GM23338 (cell line): ENCODE results near the gene TAGLN3. TPM values are rescaled to one million over a fixed set of nuclear protein-coding genes. Genes with fewer than 3 reads are reported as not detected.

ENCODE experiments used
- ATAC-seq: fragments of 200-7000 bp; cut with Tn5 transposase; 3 replicates; pipeline ENCODE4 v1.9.1; 2020
- DNase-seq: peaks from one replicate; pipeline ENCODE4 v3.0.0-alpha.2; 2015; ENCODE audit warnings: low spot score
- H2AFZ ChIP-seq: fragments of 200-600 bp; sonication (generic); 2 replicates; pipeline ENCODE4 v1.8.0; 2016; ENCODE audit warnings: antibody characterized with exemption, mild to moderate bottlenecking, moderate library complexity
- H3F3A ChIP-seq: fragments of 200-600 bp; sonication (generic); replicated peaks from 2 replicates; pipeline ENCODE4 v1.8.0; 2017; ENCODE audit warnings: antibody characterized with exemption, mixed run types, low read depth
- H3K27ac ChIP-seq: fragments of 200-600 bp; sonication (generic); 2 replicates; pipeline ENCODE4 v1.6.1; 2016; ENCODE audit warnings: low read depth
- H3K27me3 ChIP-seq: fragments of 200-600 bp; sonication (generic); 2 replicates; pipeline ENCODE4 v1.8.0; 2016; ENCODE audit warnings: mild to moderate bottlenecking, mixed run types, moderate library complexity; ENCODE audit not compliant: insufficient read depth
- H3K36me3 ChIP-seq: fragments of 200-600 bp; sonication (generic); 2 replicates; pipeline ENCODE4 v1.8.0; 2016; ENCODE audit warnings: mild to moderate bottlenecking; ENCODE audit not compliant: insufficient read depth
- H3K4me1 ChIP-seq: fragments of 200-600 bp; sonication (generic); 2 replicates; pipeline ENCODE4 v1.8.0; 2016; ENCODE audit warnings: mild to moderate bottlenecking, moderate library complexity; ENCODE audit not compliant: insufficient read depth
- H3K4me2 ChIP-seq: fragments of 200-600 bp; sonication (generic); 2 replicates; pipeline ENCODE4 v1.7.1; 2017; ENCODE audit warnings: mixed run types
- H3K4me3 ChIP-seq: fragments of 200-600 bp; sonication (generic); 2 replicates; pipeline ENCODE4 v1.6.1; 2016; ENCODE audit warnings: mixed run types
- H3K79me2 ChIP-seq: fragments of 200-600 bp; sonication (generic); replicated peaks from 2 replicates; pipeline ENCODE4 v1.8.0; 2017; ENCODE audit warnings: mild to moderate bottlenecking; ENCODE audit not compliant: insufficient read depth
- H3K9me2 ChIP-seq: fragments of 200-600 bp; sonication (generic); 2 replicates; pipeline ENCODE4 v1.8.0; 2017; ENCODE audit not compliant: insufficient read depth
- H4K20me1 ChIP-seq: fragments of 200-600 bp; sonication (generic); replicated peaks from 2 replicates; pipeline ENCODE4 v1.8.0; 2017; ENCODE audit warnings: mild to moderate bottlenecking; ENCODE audit not compliant: insufficient read depth
- H3K27ac Mint-ChIP-seq: 2 replicates; pipeline ENCODE4 v1.8.0; 2020; ENCODE audit warnings: inconsistent platforms, mild to moderate bottlenecking, moderate library complexity, mixed read lengths
- H3K27me3 Mint-ChIP-seq: 3 replicates; pipeline ENCODE4 v1.8.0; 2022; ENCODE audit warnings: low read depth, mild to moderate bottlenecking, moderate library complexity, mixed read lengths, inconsistent platforms; ENCODE audit not compliant: insufficient read depth, poor library complexity
- H3K36me3 Mint-ChIP-seq: 3 replicates; pipeline ENCODE4 v1.8.0; 2021; ENCODE audit warnings: low read depth, mild to moderate bottlenecking, inconsistent platforms, moderate library complexity, mixed read lengths
- H3K4me1 Mint-ChIP-seq: 3 replicates; pipeline ENCODE4 v1.8.0; 2020; ENCODE audit warnings: mild to moderate bottlenecking, inconsistent platforms, mixed read lengths
- H3K4me3 Mint-ChIP-seq: 3 replicates; pipeline ENCODE4 v1.8.0; 2021; ENCODE audit warnings: moderate library complexity, mild to moderate bottlenecking, inconsistent platforms, mixed read lengths
- H3K9me3 Mint-ChIP-seq: 3 replicates; pipeline ENCODE4 v1.8.0; 2020; ENCODE audit warnings: moderate library complexity, mild to moderate bottlenecking, inconsistent platforms, mixed read lengths
- CREB1 ChIP-seq: fragments of 250-450 bp; sonication (Bioruptor Pico); IDR thresholded peaks from 2 replicates; pipeline ENCODE4 v1.5.0; 2020; ENCODE audit warnings: low read depth, mild to moderate bottlenecking, moderate library complexity
- EZH2 ChIP-seq: fragments of 200-600 bp; sonication (generic); IDR thresholded peaks from one replicate; pipeline ENCODE4 v1.8.0; 2017; ENCODE audit warnings: antibody characterized with exemption, mild to moderate bottlenecking, low read depth; ENCODE audit not compliant: unreplicated experiment
- EZH2phosphoT487 ChIP-seq: fragments of 200-600 bp; sonication (generic); IDR thresholded peaks from one replicate; pipeline ENCODE4 v1.8.1; 2018; ENCODE audit warnings: antibody characterized with exemption; ENCODE audit not compliant: unreplicated experiment
- JUNB ChIP-seq: IDR thresholded peaks from one replicate; pipeline ENCODE4 v1.6.1; 2016; ENCODE audit warnings: antibody characterized with exemption; ENCODE audit not compliant: unreplicated experiment
- NANOG ChIP-seq: IDR thresholded peaks from 2 replicates; pipeline ENCODE4 v1.6.1; 2016; ENCODE audit warnings: antibody characterized with exemption, borderline replicate concordance
- STAT1 ChIP-seq: IDR thresholded peaks from one replicate; pipeline ENCODE4 v1.6.1; 2016; ENCODE audit warnings: antibody characterized with exemption; ENCODE audit not compliant: unreplicated experiment
- ZNF114 ChIP-seq: fragments of 250-450 bp; sonication (Bioruptor Pico); IDR thresholded peaks from 2 replicates; pipeline ENCODE4 v1.5.0; 2020; ENCODE audit warnings: mild to moderate bottlenecking, moderate library complexity
- ZNF331 ChIP-seq: fragments of 250-450 bp; sonication (Bioruptor Pico); IDR thresholded peaks from 2 replicates; pipeline ENCODE4 v1.5.0; 2020; ENCODE audit warnings: low read depth, mild to moderate bottlenecking, moderate library complexity
- polyA plus RNA-seq: library from polyadenylated mRNA; unstranded; fragments of >200 nt; fragmentation: Nextera tagmentation; extraction: Ambion mirVana; gene quantifications from 2 replicates; pipeline ENCODE4 v1.2.1, GENCODE V29; 2016
- total RNA-seq: library from RNA; depleted of rRNA; stranded (reverse); fragments of >200 nt; shearing (Covaris generic); gene quantifications from 2 replicates; pipeline ENCODE4 v1.2.3, GENCODE V29; 2014
- TF ChIP-seq, protein P1 (sequence below): fragments of 250-450 bp; sonication (Bioruptor Pico); IDR thresholded peaks from 2 replicates; pipeline ENCODE4 v1.5.0; 2020; ENCODE audit warnings: mild to moderate bottlenecking, moderate library complexity
- TF ChIP-seq, protein P2 (sequence below): IDR thresholded peaks from one replicate; pipeline ENCODE4 v1.6.1; 2018; ENCODE audit warnings: antibody characterized with exemption; ENCODE audit not compliant: unreplicated experiment
- TF ChIP-seq, protein P3 (sequence below): IDR thresholded peaks from 2 replicates; pipeline ENCODE4 v1.6.1; 2016; ENCODE audit warnings: antibody characterized with exemption
- TF ChIP-seq, protein P4 (sequence below), 2 experiments: fragments of 200-600 bp in 1 of 2; sonication (generic) in 1 of 2; conservative IDR thresholded peaks; 2 replicates each; pipeline versions ENCODE4 v1.5.1 to v1.6.1; 2016 to 2017; ENCODE audit warnings: antibody characterized with exemption in 2 of 2, low read depth in 2 of 2, mild to moderate bottlenecking in 2 of 2, moderate library complexity in 1 of 2

The TAGLN3 gene
- total and polyA plus RNA-seq, 2 experiments from 2014 or later: 6.8 to 12.6 TPM

DNA sequence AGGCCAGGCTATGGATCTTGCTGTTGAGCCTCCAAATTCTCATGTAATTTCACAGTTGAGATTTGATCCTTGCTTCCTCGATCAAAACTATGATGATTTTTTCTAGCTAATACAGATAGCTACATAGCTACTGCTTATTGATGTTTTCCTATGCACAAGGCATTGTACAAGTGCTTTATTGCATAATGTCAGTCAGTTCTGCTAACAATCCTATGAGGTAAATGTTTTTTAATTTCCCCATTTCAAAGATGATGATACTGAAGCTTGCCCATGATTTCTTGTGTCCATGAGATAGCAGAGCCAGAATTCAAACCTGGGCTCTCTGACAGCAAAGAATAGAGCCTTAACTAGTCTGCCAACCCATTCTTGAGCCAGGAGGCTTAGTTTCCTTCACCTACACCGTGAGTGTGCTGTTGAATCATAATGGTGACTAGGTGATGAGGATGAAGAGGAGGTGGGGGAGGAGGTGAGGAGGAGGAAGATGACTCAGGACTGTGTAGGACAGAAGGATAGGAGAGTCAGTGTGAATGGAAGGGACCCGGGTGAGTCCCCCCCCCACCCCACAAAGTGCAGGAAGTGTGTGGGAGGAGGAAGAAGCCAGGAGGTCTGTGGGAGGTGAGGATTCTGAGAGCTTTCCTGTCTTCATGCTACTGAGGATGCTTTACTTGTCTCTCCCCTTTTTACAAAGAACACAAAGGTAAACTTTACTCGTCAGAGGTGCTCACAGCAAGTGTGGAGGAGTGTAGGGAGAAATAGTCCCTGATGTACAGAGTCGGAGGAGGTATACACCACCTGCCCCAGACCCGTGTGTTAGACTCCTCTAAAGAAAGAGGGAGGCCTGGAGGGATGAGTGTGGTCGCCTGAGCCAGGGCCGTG, 3.6 kb downstream of the TAGLN3 start:
- Mint-ChIP-seq H3K27me3 (peaks cover 21% of the 10 kb centered on the region), H3K27ac (no peak overlapping the region), H3K9me3 (no peaks in the 10 kb centered on the region), H3K4me3 (no peak overlapping the region), H3K36me3 (peaks cover 18% of the 10 kb centered on the region; the same call in 2 of the 3 replicates), H3K4me1 (peaks cover 22% of the 10 kb centered on the region)
- peaks cover 5% of the 10 kb centered on the region; the same call in 1 of the 2 replicates for H3K36me3 ChIP-seq
- H3K9me2 ChIP-seq: no peaks in the 10 kb centered on the region
- ATAC-seq (no peak), DNase-seq (no peak)
- H3K27ac ChIP-seq: no peak overlapping the region
- no peaks in the 10 kb centered on the region for H3F3A ChIP-seq
- no peak overlapping the region for H3K4me3 ChIP-seq
- H4K20me1 ChIP-seq: no peaks in the 10 kb centered on the region; the same call in 1 of the 2 replicates
- H2AFZ ChIP-seq: no peak overlapping the region
- peaks cover 18% of the 10 kb centered on the region for H3K4me1 ChIP-seq
- TF ChIP-seq EZH2phosphoT487 (no peak), ZNF331 (CRISPR knock-in tag) (no peak), EZH2 (no peak), CREB1 (no peak), ZNF114 (CRISPR knock-in tag) (no peak), STAT1 (no peak), JUNB (no peak), NANOG (no peak)
- TF ChIP-seq, protein P1, sequence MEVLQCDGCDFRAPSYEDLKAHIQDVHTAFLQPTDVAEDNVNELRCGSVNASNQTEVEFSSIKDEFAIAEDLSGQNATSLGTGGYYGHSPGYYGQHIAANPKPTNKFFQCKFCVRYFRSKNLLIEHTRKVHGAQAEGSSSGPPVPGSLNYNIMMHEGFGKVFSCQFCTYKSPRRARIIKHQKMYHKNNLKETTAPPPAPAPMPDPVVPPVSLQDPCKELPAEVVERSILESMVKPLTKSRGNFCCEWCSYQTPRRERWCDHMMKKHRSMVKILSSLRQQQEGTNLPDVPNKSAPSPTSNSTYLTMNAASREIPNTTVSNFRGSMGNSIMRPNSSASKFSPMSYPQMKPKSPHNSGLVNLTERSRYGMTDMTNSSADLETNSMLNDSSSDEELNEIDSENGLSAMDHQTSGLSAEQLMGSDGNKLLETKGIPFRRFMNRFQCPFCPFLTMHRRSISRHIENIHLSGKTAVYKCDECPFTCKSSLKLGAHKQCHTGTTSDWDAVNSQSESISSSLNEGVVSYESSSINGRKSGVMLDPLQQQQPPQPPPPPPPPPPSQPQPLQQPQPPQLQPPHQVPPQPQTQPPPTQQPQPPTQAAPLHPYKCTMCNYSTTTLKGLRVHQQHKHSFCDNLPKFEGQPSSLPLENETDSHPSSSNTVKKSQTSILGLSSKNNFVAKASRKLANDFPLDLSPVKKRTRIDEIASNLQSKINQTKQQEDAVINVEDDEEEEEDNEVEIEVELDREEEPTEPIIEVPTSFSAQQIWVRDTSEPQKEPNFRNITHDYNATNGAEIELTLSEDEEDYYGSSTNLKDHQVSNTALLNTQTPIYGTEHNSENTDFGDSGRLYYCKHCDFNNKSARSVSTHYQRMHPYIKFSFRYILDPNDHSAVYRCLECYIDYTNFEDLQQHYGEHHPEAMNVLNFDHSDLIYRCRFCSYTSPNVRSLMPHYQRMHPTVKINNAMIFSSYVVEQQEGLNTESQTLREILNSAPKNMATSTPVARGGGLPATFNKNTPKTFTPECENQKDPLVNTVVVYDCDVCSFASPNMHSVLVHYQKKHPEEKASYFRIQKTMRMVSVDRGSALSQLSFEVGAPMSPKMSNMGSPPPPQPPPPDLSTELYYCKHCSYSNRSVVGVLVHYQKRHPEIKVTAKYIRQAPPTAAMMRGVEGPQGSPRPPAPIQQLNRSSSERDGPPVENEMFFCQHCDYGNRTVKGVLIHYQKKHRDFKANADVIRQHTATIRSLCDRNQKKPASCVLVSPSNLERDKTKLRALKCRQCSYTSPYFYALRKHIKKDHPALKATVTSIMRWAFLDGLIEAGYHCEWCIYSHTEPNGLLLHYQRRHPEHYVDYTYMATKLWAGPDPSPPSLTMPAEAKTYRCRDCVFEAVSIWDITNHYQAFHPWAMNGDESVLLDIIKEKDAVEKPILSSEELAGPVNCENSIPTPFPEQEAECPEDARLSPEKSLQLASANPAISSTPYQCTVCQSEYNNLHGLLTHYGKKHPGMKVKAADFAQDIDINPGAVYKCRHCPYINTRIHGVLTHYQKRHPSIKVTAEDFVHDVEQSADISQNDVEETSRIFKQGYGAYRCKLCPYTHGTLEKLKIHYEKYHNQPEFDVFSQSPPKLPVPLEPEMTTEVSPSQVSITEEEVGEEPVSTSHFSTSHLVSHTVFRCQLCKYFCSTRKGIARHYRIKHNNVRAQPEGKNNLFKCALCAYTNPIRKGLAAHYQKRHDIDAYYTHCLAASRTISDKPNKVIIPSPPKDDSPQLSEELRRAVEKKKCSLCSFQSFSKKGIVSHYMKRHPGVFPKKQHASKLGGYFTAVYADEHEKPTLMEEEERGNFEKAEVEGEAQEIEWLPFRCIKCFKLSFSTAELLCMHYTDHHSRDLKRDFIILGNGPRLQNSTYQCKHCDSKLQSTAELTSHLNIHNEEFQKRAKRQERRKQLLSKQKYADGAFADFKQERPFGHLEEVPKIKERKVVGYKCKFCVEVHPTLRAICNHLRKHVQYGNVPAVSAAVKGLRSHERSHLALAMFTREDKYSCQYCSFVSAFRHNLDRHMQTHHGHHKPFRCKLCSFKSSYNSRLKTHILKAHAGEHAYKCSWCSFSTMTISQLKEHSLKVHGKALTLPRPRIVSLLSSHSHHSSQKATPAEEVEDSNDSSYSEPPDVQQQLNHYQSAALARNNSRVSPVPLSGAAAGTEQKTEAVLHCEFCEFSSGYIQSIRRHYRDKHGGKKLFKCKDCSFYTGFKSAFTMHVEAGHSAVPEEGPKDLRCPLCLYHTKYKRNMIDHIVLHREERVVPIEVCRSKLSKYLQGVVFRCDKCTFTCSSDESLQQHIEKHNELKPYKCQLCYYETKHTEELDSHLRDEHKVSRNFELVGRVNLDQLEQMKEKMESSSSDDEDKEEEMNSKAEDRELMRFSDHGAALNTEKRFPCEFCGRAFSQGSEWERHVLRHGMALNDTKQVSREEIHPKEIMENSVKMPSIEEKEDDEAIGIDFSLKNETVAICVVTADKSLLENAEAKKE: no peak
- TF ChIP-seq, protein P2, sequence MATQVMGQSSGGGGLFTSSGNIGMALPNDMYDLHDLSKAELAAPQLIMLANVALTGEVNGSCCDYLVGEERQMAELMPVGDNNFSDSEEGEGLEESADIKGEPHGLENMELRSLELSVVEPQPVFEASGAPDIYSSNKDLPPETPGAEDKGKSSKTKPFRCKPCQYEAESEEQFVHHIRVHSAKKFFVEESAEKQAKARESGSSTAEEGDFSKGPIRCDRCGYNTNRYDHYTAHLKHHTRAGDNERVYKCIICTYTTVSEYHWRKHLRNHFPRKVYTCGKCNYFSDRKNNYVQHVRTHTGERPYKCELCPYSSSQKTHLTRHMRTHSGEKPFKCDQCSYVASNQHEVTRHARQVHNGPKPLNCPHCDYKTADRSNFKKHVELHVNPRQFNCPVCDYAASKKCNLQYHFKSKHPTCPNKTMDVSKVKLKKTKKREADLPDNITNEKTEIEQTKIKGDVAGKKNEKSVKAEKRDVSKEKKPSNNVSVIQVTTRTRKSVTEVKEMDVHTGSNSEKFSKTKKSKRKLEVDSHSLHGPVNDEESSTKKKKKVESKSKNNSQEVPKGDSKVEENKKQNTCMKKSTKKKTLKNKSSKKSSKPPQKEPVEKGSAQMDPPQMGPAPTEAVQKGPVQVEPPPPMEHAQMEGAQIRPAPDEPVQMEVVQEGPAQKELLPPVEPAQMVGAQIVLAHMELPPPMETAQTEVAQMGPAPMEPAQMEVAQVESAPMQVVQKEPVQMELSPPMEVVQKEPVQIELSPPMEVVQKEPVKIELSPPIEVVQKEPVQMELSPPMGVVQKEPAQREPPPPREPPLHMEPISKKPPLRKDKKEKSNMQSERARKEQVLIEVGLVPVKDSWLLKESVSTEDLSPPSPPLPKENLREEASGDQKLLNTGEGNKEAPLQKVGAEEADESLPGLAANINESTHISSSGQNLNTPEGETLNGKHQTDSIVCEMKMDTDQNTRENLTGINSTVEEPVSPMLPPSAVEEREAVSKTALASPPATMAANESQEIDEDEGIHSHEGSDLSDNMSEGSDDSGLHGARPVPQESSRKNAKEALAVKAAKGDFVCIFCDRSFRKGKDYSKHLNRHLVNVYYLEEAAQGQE: no peak
- TF ChIP-seq, protein P3, sequence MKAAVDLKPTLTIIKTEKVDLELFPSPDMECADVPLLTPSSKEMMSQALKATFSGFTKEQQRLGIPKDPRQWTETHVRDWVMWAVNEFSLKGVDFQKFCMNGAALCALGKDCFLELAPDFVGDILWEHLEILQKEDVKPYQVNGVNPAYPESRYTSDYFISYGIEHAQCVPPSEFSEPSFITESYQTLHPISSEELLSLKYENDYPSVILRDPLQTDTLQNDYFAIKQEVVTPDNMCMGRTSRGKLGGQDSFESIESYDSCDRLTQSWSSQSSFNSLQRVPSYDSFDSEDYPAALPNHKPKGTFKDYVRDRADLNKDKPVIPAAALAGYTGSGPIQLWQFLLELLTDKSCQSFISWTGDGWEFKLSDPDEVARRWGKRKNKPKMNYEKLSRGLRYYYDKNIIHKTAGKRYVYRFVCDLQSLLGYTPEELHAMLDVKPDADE: no peak
- TF ChIP-seq, protein P4, sequence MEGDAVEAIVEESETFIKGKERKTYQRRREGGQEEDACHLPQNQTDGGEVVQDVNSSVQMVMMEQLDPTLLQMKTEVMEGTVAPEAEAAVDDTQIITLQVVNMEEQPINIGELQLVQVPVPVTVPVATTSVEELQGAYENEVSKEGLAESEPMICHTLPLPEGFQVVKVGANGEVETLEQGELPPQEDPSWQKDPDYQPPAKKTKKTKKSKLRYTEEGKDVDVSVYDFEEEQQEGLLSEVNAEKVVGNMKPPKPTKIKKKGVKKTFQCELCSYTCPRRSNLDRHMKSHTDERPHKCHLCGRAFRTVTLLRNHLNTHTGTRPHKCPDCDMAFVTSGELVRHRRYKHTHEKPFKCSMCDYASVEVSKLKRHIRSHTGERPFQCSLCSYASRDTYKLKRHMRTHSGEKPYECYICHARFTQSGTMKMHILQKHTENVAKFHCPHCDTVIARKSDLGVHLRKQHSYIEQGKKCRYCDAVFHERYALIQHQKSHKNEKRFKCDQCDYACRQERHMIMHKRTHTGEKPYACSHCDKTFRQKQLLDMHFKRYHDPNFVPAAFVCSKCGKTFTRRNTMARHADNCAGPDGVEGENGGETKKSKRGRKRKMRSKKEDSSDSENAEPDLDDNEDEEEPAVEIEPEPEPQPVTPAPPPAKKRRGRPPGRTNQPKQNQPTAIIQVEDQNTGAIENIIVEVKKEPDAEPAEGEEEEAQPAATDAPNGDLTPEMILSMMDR (conservative IDR thresholded peaks at IDR 0.05; ENCODE audit: low read depth in 2 of 2): no peak
- no peaks in the 10 kb centered on the region for H3K79me2 ChIP-seq
- H3K27me3 ChIP-seq: peaks cover 20% of the 10 kb centered on the region
- H3K4me2 ChIP-seq: no peak overlapping the region
